Stimulated activated CD8-positive, alpha-beta memory T cell treated with anti-CD3 and anti-CD28 coated beads, Interleukin-15, amount 100 ng/mL, for 48 hours (primary cell): ENCODE results near the gene C10orf105.
A peak's percentile ranks its signal among the peaks of the same experiment; 100 is the strongest.

Experiments used
- DNase-seq, 2 donors: peaks; one replicate each; pipeline ENCODE4 v3.0.0-alpha.2; 2020; ENCODE audit warnings: low read depth in 2 of 2

Gene C10orf105

DNA sequence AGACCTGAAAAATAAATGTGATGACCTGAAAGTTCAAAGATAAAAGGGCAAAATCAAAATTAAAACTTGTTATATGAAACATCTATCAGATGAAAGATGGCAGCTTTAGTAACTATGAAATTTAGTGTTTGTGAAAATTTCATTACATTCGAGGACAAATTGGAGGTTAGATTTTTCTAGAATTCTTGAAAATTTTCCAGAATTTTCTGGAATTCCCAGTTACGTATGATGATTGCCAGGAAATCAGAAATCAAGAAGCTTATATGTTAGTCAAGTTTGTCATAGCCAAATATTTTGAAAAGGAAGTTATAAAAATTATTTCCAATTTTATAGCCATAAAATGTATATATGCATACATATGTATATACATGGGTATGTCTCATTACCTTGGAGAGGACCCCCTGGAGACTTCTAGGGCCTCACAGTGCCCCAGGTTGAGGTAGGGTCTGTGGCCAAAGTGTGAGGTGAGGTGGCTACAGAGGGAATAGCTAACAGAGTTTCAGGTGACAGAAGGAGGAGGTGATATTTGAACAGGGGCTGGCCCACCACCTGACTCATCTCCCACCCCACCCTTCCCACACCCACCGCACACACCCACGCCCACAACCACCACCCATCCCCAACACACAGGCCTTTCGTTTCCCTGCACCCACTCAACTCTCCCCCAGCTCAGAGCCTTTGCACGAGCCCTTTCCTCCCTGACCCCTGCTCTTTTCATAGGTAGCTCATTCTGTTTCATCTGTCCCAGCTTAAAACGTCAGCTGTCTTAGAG lies 21.5 kb downstream of the C10orf105 start:
- DNase-seq: peak; percentile 63 to 72

DNA sequence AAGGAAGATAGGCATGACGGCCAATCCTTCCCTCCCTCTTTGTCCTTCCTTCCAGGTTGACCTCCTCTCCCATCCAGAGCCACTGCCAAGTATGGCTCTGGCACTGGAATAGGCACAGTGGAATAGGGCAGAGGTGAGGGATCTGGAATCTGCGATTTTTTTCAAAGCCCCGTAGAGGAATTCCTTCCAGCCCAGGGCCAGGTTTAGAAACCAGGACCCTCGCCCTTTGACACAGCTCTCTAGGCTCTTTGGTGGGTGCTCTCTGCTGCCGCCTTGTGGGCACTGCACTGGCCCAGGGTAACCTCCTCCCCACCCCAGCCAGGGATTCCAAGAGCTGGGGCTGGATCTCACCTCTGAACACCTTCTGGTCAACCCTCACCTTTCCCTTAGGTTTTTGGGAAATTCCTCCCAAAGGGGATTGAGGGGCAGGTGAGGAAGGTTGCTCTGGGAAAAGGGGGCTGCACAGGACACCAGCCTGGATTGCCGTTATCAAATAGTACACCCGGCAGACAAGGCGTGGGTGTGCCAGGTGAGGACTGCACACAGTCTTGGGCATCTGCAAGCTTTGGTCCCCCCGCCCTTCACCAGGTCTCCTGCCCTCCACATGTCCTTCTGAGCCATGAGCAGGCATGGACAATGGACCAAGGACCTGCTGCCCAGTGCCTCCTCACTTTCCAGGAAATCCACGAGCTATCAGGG lies 22.8 kb downstream of the C10orf105 start:
- DNase-seq: peak; percentile 31 to 45

DNA sequence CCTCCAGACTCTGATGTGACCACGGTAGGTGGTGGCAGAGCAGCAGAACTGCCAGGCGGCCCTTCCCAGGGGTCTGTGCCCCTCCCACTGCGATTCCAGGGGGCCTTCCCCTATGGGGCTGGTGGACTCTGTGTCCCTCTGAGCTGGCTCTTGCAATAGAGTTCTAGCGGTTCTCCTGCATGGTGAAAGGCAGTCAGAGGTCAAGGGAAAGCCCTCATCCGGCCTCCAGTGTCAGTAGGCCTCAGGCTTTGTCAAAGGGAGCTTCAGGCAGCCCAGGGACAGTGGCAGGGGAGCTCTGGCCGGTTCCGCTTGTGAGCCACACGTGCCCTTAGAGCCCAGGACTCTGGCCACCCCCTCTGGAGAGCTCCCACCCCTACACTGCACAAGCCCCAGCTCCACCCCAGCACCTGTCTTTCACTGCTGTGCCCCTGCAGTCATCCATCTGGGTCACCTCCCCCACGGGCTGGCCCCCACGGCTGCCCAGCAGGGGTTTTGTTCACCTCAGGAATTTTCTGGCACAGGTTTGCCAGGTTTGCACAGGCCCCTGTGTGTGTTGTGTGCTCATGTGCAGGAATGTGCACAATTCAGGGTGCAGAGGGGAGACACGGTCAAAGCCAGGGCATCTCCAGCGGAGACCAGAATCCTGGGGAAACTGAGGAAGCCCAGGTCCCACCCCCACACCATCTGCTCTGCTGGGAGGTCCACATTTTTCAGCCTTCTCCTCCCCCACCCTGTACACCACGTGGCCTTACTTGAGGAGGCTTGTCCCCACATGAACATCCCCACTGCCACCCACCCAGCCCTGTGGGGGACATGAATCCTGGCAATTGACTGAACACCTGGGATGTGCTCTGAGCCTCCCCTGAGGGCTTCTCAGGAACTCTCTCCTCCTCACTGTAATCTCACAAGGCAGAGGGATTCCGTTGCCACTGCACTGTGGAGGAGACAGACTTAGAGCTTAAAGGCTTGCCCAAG lies 23.8 kb downstream of the C10orf105 start:
- DNase-seq: no peak

DNA sequence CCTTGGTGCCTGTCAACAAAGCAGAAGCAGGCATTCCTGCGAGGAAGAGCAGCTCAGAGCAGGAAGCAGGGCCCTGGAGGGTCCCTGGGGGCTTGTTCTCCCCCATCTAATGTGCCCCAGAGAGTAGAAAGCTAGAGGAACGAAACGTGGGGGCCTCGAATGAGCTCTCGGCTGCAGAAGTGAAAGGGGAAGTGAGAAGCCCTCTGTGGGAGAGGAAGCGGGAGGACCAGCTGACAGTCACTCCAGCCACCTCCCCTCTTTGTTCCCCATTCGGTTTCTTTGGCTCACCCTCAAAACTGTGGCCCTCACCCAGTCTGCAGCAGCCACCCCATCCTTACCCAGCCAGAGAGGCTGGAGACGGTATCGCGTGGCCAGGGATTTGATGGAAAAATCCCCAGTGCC lies 25.0 kb downstream of the C10orf105 start:
- DNase-seq: peak in 1 of 2 donors; percentile 13

DNA sequence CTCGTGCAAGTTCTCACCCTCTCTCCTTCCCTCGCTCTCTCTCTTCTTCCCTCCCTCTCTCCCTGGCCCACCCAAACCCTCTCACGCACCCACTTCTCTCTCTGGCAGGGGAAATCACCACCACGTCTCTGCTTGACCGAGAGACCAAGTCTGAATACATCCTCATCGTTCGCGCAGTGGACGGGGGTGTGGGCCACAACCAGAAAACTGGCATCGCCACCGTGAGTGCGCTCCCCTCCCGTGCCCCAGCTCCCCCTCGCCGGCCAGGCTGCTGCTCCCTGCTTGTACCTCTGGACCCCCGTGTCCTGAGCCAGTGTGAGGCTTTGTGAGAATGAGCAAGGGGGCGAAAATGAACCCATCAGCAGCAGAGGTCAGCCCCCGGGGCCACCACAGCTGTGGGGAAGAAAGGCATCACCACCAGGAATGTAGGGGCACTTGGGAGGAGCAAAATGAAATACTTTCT lies 25.5 kb downstream of the C10orf105 start:
- DNase-seq: no peak

DNA sequence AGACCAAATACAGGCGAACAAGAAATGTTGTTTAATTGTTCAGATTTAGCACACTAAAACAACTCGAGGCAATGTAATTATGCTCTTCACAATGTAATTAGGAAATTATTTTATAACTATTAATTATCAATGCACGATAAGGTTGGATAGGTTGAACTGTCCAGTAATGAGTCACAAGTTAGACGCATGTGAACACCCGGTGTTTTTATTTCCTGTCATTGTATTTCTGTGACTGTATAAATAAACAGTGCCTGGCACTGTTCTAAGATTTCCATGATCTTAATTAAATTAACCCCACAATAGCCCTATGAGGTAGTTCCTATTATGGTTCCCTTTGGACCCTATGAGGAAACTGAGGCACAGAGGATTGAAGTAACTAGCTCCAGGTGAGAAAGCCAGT lies 26.2 kb downstream of the C10orf105 start:
- DNase-seq: no peak

DNA sequence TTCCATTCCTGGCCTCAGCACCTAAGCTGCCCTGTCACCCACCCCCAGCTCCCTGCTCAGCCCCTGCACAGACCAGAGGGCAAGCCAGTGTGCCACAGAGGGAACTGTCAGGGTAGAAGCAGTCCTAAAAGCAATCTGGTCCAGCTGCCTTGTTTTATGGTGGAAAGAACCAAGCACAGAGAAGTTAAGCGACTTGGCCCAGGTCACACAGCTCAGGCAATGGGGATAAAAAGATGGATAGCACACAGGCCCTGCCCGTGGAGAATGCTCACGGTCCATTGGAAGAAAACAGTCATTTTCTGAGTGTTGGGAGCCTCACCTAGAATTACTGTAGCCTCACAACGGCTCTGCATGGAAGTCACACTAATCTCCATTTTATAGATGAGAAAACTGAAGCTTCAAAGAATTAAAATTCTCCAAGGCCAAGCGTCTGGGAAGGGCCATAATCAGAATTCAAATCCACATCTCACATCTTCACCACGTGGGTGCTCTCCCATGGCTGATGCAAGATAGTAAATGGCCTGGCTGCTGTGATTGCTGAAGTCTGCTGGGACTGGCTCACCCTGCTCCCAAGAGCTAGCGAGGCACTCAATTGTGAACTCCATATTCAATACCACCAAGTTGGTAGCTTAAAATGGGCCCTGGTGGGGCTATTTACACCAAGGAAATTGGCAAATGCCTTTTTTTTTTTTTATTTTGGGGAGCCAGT lies 26.8 kb downstream of the C10orf105 start:
- no peak for DNase-seq

DNA sequence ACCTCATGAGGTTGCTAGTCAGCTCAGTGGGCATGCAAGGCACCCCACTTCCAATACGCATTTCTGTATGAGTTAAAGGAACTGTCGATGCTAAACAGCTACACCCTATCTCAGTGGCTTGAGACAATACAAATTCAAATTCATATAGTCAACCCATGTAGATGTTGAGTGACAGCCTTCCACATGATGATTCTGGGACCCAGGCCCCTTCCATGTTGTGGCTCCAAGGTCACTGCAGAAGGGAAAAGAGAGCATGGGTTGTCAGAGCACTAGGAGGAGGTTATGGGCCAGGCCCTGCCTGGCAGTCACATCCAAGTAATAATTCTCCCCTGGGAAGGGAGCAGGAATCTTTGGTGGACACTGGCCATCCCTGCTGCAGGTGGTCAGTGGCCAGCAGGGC lies 28.2 kb downstream of the C10orf105 start:
- no peak for DNase-seq

DNA sequence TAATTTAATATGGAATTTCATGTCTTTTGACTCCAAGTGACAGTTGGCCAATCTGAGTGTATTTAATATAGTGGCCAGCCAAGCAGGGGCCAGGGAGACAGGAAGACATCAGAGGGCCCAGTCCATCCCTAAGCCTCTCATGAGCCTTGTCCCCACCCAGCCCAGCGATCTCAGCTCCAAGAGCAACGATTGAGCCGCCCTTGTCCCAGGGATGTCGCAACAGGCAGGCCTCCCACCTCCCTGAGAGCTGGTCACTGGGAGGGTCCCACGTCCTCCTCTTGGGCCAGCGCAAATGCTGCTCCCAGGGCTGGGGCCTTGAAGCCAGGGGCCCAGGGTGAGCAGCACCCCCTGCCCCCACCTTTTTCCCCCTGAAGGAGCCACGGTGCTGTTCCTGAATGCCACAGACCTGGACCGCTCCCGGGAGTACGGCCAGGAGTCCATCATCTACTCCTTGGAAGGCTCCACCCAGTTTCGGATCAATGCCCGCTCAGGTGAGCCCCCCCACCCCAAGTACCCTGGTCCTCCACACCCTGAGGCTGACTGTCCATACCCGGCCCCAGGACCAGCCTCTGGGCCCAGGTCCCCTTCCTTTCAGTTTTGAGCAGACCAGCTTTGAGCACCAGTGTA lies 29.4 kb downstream of the C10orf105 start:
- no peak for DNase-seq

DNA sequence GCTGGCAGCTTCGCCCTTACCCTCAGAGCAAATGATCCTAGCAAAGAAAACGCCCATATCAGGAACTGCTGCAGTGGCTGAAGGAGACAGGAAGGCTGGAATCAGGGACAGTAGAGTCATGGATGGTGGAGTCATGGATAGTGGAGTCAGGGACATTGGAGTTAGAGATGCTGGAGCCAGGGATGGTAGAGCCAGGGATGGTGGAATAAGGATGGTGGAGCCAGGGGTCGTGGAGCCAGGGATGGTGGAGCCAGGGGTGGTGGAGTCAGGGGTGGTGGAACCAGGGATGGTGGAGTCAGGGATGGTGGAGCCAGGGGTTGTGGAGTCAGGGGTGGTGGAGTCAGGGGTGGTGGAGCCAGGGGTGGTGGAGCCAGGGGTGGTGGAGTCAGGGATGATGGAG lies 31.3 kb downstream of the C10orf105 start:
- DNase-seq: no peak

DNA sequence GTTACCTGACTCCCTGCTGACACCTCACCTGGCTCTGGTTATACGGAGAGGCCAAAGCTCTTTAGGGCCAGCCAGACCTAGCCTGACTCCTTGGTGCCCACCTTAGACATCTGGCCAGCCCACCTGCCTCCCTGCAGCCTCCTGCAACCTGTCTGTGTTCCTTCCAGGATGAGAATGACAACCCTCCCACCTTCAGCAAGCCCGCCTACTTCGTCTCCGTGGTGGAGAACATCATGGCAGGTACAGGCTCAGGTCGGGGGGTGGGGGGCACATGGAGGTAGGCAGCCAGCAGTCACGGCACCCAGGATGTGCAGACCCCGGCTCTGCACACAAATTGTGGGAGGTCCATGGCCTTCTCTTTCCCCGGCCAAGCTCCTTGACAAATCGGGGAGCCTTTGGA lies 32.1 kb downstream of the C10orf105 start:
- no peak for DNase-seq

DNA sequence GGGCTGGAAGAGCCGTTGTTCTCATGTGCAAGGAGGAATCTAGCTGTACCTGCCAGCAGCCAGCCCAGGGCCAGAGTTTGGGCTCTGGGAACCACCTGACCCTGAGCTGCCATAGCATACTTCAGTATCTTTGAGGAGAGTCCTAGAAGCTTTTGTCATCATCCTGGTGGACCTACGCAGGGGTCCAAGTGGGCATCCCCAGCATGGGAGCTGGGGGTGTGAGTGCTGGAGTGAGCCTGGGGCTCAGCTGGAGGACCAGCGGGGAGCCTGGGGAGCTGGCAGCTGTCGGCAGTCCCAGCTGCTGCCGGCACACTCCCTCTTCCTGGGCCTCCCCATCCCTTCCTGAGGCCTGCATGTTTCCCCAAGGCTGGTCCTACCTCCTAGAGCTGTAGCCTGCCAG lies 32.5 kb downstream of the C10orf105 start:
- no peak for DNase-seq

DNA sequence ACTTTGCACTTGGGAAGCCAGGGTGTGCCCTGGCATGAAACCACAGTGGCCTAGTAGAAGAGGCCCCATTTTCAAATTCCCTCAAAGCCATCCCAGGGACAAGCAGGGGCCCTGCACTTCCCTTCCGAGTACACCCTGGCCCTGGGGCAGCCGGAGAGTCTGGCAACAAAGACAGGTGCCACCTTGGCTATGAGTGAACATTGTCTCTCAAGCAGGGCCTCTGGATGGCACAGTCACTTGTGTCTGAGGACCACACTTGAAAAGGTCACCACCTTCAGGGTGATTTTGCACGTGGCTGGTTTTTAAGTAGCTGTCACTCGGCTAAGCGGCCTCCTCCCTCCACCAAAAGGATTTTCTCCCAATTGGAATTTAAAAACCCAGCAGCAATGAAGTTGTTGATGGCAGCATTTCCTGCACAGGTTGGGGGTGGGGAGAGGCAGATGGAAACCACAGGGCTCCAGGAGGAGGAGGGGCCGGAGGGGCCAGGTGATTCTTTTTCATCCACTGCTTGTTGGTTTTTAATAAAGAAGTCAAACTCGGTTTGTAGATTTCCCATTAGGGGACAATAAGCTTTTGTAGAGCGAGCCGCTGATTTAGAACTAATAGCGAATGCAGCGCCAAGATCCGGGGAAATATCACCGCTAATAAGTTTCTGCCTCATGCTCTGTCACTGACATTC lies 33.9 kb downstream of the C10orf105 start:
- no peak for DNase-seq

DNA sequence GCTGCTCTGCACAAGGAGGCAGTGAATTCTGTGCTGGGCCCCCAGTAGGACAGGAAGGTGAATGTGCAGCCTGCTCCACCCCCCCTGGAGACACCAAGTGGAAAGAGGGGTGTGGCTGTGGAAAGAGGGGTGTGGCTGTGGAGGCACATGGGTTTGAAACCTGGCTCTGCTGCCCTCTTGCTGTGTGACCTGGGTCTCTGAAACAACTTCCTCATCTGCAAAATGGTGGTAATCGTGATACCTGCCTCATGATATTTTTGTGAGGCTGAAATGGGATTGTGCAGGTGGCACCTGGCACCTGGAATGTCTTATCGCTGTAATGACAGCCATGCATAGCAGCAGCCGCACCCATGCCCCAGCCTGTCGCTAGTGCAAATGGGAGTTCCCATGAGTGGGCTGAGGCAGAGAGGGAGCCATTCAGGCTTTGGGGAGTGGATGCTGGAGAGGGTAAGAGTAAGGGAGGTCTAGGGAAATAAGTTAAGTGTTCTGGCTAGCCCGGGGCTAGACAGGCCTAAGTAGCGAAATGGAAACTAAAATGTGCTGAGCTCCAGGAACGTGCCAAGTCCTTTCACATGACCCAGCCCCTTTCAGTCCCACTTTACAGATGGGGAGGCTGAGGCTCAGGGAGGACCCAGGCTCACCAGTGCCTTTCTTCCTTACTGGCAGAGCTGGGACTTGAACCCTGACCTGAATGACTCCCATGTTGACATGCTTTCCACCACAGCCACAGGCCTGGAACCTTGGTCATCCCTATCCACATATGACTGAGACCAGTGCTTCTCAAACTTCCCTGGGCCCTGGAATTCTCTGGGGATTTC lies 35.0 kb downstream of the C10orf105 start:
- DNase-seq: peak in 1 of 2 donors; percentile 24

DNA sequence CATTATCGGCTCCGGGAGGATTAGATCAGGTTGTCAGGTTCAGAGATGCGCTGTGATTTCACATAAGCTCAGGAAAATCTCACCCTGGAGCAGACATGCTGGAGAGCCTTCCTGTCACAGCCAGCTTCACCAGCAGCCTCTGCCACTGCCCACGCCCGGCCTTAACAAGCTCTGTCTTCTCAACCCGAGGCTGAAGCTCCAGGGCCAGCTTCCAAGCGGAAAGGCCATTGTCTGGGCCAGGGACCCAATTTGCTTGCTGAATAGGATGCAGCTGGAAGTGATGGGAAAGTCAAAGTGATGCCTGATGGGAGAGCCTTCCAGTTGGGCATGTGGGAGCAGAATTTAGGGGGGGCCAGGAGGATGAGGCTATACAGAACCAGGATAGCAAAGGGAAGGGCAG lies 36.3 kb downstream of the C10orf105 start:
- no peak for DNase-seq

DNA sequence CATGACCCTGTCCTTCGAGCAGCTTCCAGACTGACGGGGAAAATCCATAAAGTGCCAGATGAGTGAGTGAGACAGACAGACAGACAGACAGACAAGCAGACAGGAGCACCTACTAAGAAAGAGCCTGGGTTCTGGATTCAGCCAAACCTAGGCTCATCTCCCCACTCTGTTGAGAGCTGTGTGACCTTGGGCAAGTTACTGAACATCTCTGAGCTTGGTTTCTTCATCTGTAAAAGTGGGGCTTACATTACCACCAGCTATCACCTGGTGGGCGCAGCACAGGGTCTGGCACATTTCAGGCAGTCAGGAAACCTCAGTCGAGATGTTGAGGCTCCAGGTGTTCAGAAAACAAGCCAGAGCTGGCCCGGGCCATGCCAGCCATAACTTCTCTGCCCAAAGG lies 37.6 kb downstream of the C10orf105 start:
- no peak for DNase-seq

DNA sequence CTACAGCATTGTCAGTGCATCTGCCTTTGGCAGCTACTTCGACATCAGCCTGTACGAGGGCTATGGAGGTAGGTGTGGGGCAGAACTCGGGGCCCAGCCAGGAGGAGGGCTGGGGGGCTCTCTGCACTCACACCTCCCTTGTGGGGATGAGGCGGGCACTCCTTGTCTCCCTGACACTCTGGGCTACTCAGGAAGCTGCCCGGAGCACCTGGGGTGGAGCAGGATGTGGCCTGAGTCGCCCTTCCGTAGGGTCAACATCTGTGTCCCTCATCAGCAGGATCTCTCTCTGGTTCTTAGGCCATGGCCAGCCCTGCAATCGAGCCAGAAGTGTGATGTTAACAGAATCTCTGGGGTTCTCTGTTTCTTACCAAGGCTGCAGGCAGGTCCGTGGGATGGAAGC lies 40.2 kb downstream of the C10orf105 start:
- DNase-seq: no peak

DNA sequence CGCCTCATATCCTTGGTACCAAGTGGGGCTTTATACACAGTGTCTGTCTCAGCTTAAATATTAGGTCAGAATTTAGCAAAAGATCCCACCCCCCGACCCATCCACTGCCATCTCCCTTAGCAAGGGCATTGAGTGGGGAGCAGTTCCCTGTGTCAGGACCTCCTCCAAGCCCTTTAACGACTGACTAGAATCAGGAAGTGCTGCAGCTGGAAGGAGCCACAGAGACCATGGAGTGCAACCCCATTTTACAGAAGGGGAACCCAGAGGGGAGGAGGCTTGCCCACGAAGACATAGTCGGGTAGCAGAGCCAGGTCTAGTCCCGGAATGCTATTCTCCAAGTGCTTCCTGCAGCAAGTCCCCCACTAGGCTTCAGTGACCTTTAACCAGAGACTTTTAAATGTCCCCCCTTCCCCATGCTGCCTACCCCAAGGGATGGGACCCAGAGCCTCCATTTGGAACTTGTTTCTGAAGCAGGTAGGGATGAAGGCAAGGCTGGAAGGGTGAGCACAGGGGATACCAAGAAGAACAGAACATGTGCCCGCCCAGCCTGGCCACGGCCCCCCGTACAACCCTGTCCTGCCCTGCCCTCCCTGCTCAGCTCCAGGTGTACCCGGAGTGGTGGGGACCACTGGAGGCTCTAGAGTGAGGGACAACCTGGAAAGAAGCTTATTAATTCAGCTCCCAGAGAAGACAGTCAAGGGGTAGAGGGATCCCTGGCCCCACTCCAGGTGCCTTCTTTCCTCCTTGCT lies 41.3 kb downstream of the C10orf105 start:
- DNase-seq: no peak

DNA sequence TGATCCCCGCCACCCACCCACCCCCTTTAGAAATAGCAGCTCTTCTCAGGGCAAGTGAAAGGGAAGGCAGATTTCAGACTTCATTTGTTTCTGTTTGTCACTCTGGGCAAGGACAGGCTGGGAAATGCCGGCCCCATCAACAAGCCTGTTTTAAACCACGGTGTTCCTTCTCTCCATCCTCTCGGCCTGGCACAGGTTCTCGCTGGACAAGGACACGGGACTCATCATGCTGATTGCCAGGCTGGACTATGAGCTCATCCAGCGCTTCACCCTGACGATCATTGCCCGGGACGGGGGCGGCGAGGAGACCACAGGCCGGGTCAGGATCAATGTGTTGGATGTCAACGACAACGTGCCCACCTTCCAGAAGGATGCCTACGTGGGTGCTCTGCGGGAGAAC lies 42.3 kb downstream of the C10orf105 start:
- no peak for DNase-seq
